Liver (tissue), 9 donors: ENCODE measurements around the gene PITPNC1. TPM values are rescaled to one million over a fixed set of nuclear protein-coding genes. Genes with fewer than 3 reads are reported as not detected.

Experiments used
- DNase-seq: peaks from one replicate; pipeline ENCODE4 v3.0.0-alpha.2; 2017; ENCODE audit warnings: low spot score
- H3K27ac ChIP-seq, 2 donors: one replicate each; pipeline ENCODE4 v1.7.0; 2013; ENCODE audit warnings: inconsistent platforms in 2 of 2, low read length in 2 of 2, control low read depth in 1 of 2, low read depth in 1 of 2, mild to moderate bottlenecking in 1 of 2
- H3K27me3 ChIP-seq, 4 donors: one replicate each; pipeline versions ENCODE4 v1.6.1 to v1.7.0; 2013; ENCODE audit warnings: low read length in 3 of 4, inconsistent platforms in 1 of 4, mild to moderate bottlenecking in 1 of 4, moderate library complexity in 1 of 4; ENCODE audit not compliant: control insufficient read depth in 4 of 4, insufficient read depth in 4 of 4
- H3K36me3 ChIP-seq, 4 donors: one replicate each; pipeline versions ENCODE4 v1.6.1 to v1.7.0; 2013; ENCODE audit warnings: low read length in 3 of 4, mild to moderate bottlenecking in 3 of 4, low read depth in 1 of 4, moderate library complexity in 1 of 4; ENCODE audit not compliant: control insufficient read depth in 4 of 4, insufficient read depth in 3 of 4
- H3K4me1 ChIP-seq, 4 donors: one replicate each; pipeline versions ENCODE4 v1.6.1 to v1.7.0; 2013; ENCODE audit warnings: low read length in 3 of 4, mild to moderate bottlenecking in 3 of 4, moderate library complexity in 1 of 4; ENCODE audit not compliant: control insufficient read depth in 4 of 4, insufficient read depth in 4 of 4
- H3K4me3 ChIP-seq, 3 donors: one replicate each; pipeline versions ENCODE4 v1.6.1 to v1.7.0; 2013; ENCODE audit warnings: low read length in 3 of 3, control low read depth in 1 of 3, low read depth in 1 of 3, mild to moderate bottlenecking in 1 of 3
- H3K9ac ChIP-seq, 2 donors: one replicate each; pipeline ENCODE4 v1.7.0; 2013; ENCODE audit warnings: low read length in 2 of 2, mild to moderate bottlenecking in 2 of 2, moderate library complexity in 2 of 2, control low read depth in 1 of 2, low read depth in 1 of 2
- H3K9me3 ChIP-seq, 4 donors: one replicate each; pipeline versions ENCODE4 v1.6.1 to v1.7.0; 2013; ENCODE audit warnings: low read length in 3 of 4; ENCODE audit not compliant: control insufficient read depth in 4 of 4
- EGR1 ChIP-seq, 2 donors: IDR thresholded peaks; 2 replicates each; pipeline ENCODE4 v1.6.1; 2016 to 2018; ENCODE audit warnings: antibody characterized with exemption in 2 of 2, low read depth in 2 of 2
- FOXA1 ChIP-seq: IDR thresholded peaks from 2 replicates; pipeline ENCODE4 v1.6.1; 2016; ENCODE audit warnings: antibody characterized with exemption
- FOXA2 ChIP-seq: IDR thresholded peaks from 2 replicates; pipeline ENCODE4 v1.6.1; 2016; ENCODE audit warnings: antibody characterized with exemption
- GABPA ChIP-seq, 2 donors: IDR thresholded peaks in 1 of 2; conservative IDR thresholded peaks in 1 of 2; 2 replicates each; pipeline ENCODE4 v1.6.1; 2016; ENCODE audit warnings: antibody characterized with exemption in 2 of 2, mild to moderate bottlenecking in 1 of 2, moderate library complexity in 1 of 2
- HNF4A ChIP-seq, 2 donors: conservative IDR thresholded peaks; 2 replicates each; pipeline ENCODE4 v1.6.1; 2016; ENCODE audit warnings: antibody characterized with exemption in 2 of 2, mild to moderate bottlenecking in 2 of 2
- HNF4G ChIP-seq: IDR thresholded peaks from 2 replicates; pipeline ENCODE4 v1.6.1; 2016; ENCODE audit warnings: antibody characterized with exemption
- JUND ChIP-seq, 2 donors: IDR thresholded peaks; 2 replicates each; pipeline ENCODE4 v1.6.1; 2016; ENCODE audit warnings: antibody characterized with exemption in 2 of 2
- NR2F2 ChIP-seq: IDR thresholded peaks from 2 replicates; pipeline ENCODE4 v1.6.1; 2016; ENCODE audit warnings: antibody characterized with exemption
- RAD21 ChIP-seq, 2 donors: IDR thresholded peaks; 2 replicates each; pipeline ENCODE4 v1.6.1; 2016; ENCODE audit warnings: antibody characterized with exemption in 2 of 2, mild to moderate bottlenecking in 2 of 2
- RXRA ChIP-seq, 2 donors: IDR thresholded peaks; 2 replicates each; pipeline ENCODE4 v1.6.1; 2017 to 2018; ENCODE audit warnings: antibody characterized with exemption in 2 of 2, mild to moderate bottlenecking in 1 of 2
- SP1 ChIP-seq: IDR thresholded peaks from 2 replicates; pipeline ENCODE4 v1.6.1; 2018; ENCODE audit warnings: antibody characterized with exemption, mild to moderate bottlenecking
- TAF1 ChIP-seq: conservative IDR thresholded peaks from 2 replicates; pipeline ENCODE4 v1.6.1; 2016; ENCODE audit warnings: antibody characterized with exemption, mild to moderate bottlenecking
- YY1 ChIP-seq: IDR thresholded peaks from 2 replicates; pipeline ENCODE4 v1.6.1; 2016; ENCODE audit warnings: antibody characterized with exemption, mild to moderate bottlenecking
- WGBS: extraction: QIAGEN DNeasy Blood & Tissue Kit; methylation state at CpG from one replicate; pipeline ENCODE4 v1.1.7; 2013; 5-methylcytosine and 5-hydroxymethylcytosine counted together
- polyA plus RNA-seq, 2 donors: library from polyadenylated mRNA; stranded (reverse) in 1 of 2; unstranded in 1 of 2; fragments of 200-250 nt in 1 of 2; fragments of >200 nt in 1 of 2; fragmentation: Nextera tagmentation in 1 of 2; extraction: Ambion mirVana in 1 of 2; gene quantifications; one replicate each; pipeline versions ENCODE4 v1.2.1 to v1.2.3, GENCODE V29; 2013 to 2015
- total RNA-seq, 2 donors: library from RNA; depleted of rRNA; stranded (reverse); fragments of >200 nt; gene quantifications; one replicate each; pipeline ENCODE4 v1.2.3, GENCODE V29; 2014
- TF ChIP-seq, protein P1 (sequence below): IDR thresholded peaks from 2 replicates; pipeline ENCODE4 v1.6.1; 2016; ENCODE audit warnings: antibody characterized with exemption
- TF ChIP-seq, protein P2 (sequence below): IDR thresholded peaks from 2 replicates; pipeline ENCODE4 v1.6.1; 2016; ENCODE audit warnings: antibody characterized with exemption
- TF ChIP-seq, protein P3 (sequence below): fragments of 150-350 bp; IDR thresholded peaks from 2 replicates; pipeline ENCODE4 v1.5.1; 2017; ENCODE audit warnings: improper control_type of control experiment, low read depth, low read length; ENCODE audit not compliant: missing input control
- TF ChIP-seq, protein P4 (sequence below): IDR thresholded peaks from 2 replicates; pipeline ENCODE4 v1.6.1; 2016; ENCODE audit warnings: antibody characterized with exemption, mild to moderate bottlenecking
- donor health status: healthy.
- donor health status: healthy.
- donor health status: healthy.
- donor health status: healthy.
- donor health status: healthy.

Gene PITPNC1
- total and polyA plus RNA-seq, 4 donors, result 2.3 to 10.2 (median 5.7) TPM

DNA sequence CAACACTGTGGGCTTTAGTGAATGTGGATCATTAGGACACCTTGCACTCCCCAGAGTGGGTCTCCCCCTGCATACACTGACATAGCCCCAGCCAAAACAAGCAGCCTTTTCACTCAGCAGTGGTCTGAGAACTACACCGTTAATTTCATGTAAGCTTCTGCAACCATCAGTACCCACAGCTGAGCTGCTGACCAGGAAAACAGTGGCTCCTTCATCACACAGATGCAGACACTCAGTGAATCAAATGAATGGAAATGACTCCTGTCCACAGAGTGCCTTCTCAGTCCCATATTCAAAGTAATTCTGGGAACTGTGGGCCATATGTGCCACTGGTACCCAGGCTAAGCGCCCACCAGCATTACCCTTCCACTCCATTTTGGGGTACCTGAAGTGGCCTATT lies 301.3 kb downstream of the PITPNC1 start:
- DNase-seq, result no peak
- no peaks in the 10 kb centered on the region for H3K9me3 ChIP-seq
- no peaks in the 10 kb centered on the region for H3K27me3 ChIP-seq
- TF ChIP-seq YY1 (no peak), RAD21 (IDR thresholded peaks at IDR 0.05) (no peak), GABPA (IDR thresholded peaks at IDR 0.05 in 1 of 2, conservative IDR thresholded peaks at IDR 0.05 in 1 of 2) (no peak), NR2F2 (no peak), HNF4G (no peak), RXRA (IDR thresholded peaks at IDR 0.05) (no peak), SP1 (no peak), FOXA2 (no peak), FOXA1 (no peak), HNF4A (conservative IDR thresholded peaks at IDR 0.05) (no peak), JUND (IDR thresholded peaks at IDR 0.05) (no peak)
- TF ChIP-seq, protein P1, sequence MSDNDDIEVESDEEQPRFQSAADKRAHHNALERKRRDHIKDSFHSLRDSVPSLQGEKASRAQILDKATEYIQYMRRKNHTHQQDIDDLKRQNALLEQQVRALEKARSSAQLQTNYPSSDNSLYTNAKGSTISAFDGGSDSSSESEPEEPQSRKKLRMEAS, result no peak
- TF ChIP-seq, protein P2, sequence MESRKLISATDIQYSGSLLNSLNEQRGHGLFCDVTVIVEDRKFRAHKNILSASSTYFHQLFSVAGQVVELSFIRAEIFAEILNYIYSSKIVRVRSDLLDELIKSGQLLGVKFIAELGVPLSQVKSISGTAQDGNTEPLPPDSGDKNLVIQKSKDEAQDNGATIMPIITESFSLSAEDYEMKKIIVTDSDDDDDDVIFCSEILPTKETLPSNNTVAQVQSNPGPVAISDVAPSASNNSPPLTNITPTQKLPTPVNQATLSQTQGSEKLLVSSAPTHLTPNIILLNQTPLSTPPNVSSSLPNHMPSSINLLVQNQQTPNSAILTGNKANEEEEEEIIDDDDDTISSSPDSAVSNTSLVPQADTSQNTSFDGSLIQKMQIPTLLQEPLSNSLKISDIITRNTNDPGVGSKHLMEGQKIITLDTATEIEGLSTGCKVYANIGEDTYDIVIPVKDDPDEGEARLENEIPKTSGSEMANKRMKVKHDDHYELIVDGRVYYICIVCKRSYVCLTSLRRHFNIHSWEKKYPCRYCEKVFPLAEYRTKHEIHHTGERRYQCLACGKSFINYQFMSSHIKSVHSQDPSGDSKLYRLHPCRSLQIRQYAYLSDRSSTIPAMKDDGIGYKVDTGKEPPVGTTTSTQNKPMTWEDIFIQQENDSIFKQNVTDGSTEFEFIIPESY, result no peak
- TF ChIP-seq, protein P3, sequence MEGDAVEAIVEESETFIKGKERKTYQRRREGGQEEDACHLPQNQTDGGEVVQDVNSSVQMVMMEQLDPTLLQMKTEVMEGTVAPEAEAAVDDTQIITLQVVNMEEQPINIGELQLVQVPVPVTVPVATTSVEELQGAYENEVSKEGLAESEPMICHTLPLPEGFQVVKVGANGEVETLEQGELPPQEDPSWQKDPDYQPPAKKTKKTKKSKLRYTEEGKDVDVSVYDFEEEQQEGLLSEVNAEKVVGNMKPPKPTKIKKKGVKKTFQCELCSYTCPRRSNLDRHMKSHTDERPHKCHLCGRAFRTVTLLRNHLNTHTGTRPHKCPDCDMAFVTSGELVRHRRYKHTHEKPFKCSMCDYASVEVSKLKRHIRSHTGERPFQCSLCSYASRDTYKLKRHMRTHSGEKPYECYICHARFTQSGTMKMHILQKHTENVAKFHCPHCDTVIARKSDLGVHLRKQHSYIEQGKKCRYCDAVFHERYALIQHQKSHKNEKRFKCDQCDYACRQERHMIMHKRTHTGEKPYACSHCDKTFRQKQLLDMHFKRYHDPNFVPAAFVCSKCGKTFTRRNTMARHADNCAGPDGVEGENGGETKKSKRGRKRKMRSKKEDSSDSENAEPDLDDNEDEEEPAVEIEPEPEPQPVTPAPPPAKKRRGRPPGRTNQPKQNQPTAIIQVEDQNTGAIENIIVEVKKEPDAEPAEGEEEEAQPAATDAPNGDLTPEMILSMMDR, result no peak
- TF ChIP-seq, protein P4, sequence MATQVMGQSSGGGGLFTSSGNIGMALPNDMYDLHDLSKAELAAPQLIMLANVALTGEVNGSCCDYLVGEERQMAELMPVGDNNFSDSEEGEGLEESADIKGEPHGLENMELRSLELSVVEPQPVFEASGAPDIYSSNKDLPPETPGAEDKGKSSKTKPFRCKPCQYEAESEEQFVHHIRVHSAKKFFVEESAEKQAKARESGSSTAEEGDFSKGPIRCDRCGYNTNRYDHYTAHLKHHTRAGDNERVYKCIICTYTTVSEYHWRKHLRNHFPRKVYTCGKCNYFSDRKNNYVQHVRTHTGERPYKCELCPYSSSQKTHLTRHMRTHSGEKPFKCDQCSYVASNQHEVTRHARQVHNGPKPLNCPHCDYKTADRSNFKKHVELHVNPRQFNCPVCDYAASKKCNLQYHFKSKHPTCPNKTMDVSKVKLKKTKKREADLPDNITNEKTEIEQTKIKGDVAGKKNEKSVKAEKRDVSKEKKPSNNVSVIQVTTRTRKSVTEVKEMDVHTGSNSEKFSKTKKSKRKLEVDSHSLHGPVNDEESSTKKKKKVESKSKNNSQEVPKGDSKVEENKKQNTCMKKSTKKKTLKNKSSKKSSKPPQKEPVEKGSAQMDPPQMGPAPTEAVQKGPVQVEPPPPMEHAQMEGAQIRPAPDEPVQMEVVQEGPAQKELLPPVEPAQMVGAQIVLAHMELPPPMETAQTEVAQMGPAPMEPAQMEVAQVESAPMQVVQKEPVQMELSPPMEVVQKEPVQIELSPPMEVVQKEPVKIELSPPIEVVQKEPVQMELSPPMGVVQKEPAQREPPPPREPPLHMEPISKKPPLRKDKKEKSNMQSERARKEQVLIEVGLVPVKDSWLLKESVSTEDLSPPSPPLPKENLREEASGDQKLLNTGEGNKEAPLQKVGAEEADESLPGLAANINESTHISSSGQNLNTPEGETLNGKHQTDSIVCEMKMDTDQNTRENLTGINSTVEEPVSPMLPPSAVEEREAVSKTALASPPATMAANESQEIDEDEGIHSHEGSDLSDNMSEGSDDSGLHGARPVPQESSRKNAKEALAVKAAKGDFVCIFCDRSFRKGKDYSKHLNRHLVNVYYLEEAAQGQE, result no peak
- H3K9ac ChIP-seq, result no peak overlapping the region
- WGBS, result 97% methylated on average over 2 of the region's 2 CpGs
- no peak overlapping the region for H3K27ac ChIP-seq
- no peaks in the 10 kb centered on the region for H3K4me1 ChIP-seq
- no peak overlapping the region for H3K4me3 ChIP-seq
- peaks cover 0 to 3% (median under 1%) of the 10 kb centered on the region in 4 donors for H3K36me3 ChIP-seq

DNA sequence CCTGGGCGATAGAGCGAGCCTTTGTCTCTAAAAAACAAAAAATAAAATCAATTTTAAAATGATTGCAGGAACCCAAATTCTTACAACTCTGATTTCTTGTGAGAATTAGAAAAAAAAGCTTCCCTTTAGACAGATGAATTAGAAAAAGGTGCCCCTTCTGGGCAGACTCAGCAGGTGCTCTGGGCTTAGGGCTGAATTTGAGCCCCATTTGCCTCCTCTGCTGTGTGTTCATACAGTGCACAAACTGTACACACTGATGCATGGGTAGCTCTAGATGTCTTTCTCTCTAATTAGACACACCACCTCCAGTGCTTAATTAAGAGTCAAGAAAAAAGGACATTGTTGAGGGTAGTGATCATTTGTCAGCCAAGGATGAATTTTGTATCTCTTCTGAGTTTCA lies 302.1 kb downstream of the PITPNC1 start:
- H3K4me1 ChIP-seq, result no peaks in the 10 kb centered on the region
- TF ChIP-seq HNF4A (conservative IDR thresholded peaks at IDR 0.05) (no peak), HNF4G (no peak), TAF1 (no peak), SP1 (no peak), EGR1 (IDR thresholded peaks at IDR 0.05; ENCODE audit: low read depth in 2 of 2) (no peak)
- no peak overlapping the region for H3K27ac ChIP-seq
- H3K36me3 ChIP-seq, result peaks cover 0 to 3% (median under 1%) of the 10 kb centered on the region in 4 donors
- no peak overlapping the region for H3K4me3 ChIP-seq
- WGBS, result 98% methylated on average over 2 of the region's 2 CpGs
- no peak overlapping the region for H3K9ac ChIP-seq
- H3K9me3 ChIP-seq, result no peaks in the 10 kb centered on the region
- DNase-seq, result no peak
- H3K27me3 ChIP-seq, result no peaks in the 10 kb centered on the region
